Activated T-helper 9 cell treated with anti-CD3 and anti-CD28 coated beads, Interleukin-2, amount 50 U/mL, for 16 hours (primary cell): ENCODE measurements around the gene MARCHF4.
"Not testable (repeated sequence)": the region's sequence is repeated elsewhere in the genome, so short reads cannot be mapped to it uniquely, and the experiment has no call there.

ENCODE experiments used
- DNase-seq: peaks from one replicate; pipeline ENCODE4 v3.0.0-alpha.2; 2020; ENCODE audit warnings: low read depth

The MARCHF4 gene

GRCh38 chr2:216392018-216392562, 19.8 kb upstream of the MARCHF4 start:
- DNase-seq: no peak

DNA sequence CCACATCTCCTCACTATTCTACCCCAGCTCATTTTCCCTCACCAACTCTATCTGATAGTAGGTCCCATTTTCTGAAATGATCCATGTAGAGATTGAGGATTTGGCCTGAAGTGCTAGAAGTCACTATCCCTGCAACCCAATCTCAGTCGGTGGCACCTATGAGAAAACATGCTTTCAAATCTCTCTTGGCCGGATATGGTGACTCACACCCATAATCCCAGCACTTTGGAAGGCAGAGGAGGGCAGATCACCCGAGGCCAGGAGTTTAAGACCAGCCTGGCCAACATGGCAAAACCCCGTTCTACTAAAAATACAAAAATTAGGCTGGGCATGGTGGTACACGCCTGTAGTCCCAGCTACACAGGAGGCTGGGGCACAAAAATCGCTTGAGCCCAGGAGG, 19.1 kb upstream of the MARCHF4 start:
- DNase-seq: no peak

DNA sequence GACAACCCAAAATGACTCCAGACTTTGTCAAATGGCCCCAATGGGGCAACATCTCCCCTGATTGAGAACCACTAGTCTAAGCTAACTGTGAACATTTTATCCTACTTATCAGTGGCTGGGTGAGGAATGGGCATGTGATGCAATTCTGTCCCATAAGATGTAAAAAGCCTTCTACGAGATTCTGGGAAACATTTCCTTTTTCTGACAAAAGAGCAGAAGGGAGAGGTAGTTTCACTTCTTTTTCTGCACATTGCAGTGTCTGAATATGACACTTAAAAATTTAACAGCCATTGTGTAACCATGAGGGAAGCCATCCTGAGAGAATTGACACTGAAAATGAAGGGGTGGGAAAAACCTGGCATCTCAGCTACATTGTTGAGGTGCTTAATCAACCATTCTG, 17.3 kb upstream of the MARCHF4 start:
- DNase-seq: no peak

- DNase-seq: no peak
Measured at GRCh38 chr2:216388046-216388884, 16.0 kb upstream of the MARCHF4 start.

GRCh38 chr2:216387262-216387661, 15.0 kb upstream of the MARCHF4 start:
- DNase-seq: no peak

DNA sequence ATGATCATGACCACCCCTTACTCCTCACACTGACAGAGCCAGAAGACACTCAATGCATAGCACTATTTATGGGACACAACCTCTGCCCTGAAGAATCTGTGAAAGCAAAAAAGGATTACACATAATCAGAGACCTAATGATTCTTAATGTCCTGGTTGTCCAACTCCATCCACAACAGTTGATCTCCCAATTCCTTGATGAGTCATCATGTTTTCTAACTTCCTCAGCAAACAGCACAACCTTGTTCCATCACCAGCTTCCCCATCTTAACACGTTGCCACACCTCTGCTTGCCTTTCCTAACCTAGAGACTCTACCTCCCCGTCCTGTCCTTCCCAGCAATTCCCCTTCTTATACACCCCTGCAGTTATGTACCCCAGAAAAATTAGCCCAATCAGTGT, 13.2 kb upstream of the MARCHF4 start:
- no peak for DNase-seq

DNA sequence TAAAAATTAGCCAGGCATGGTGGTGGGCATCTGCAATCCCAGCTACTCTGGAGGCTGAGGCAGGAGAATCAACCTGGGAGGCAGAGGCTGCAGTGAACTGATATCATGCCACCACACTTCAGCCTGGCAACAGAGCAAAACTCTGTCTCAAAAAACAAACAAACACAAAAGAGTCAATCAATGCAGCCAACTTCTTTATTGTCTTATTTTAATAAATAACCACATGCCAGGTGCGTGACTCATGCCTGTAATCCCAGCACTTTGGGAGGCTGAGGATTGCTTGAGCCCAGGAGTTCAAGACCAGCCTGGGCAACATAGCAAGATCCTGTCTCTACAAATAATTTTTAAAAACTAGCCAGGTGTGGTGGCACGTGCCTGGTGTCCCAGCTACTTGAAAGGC, 12.1 kb upstream of the MARCHF4 start:
- not testable (repeated sequence) for DNase-seq

DNA sequence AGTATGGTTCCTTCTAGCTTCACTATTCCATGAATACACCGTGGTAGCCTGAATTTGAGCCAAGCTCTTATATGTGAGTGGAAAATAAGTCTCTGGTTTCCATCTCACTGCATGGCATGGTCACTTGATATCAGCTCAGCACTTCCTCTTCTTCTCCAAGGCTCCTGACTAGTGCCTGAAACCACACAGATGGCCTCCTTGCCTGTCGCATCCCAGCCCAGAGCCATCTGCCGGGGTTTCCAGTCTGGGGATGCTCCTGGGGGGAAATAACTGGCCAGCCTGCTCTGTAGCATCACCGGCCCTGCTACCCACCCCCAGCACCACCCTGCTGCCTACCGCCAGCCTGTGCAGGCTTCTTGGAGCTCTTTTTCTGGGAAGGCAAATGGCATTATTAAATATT, 7.7 kb upstream of the MARCHF4 start:
- no peak for DNase-seq

DNA sequence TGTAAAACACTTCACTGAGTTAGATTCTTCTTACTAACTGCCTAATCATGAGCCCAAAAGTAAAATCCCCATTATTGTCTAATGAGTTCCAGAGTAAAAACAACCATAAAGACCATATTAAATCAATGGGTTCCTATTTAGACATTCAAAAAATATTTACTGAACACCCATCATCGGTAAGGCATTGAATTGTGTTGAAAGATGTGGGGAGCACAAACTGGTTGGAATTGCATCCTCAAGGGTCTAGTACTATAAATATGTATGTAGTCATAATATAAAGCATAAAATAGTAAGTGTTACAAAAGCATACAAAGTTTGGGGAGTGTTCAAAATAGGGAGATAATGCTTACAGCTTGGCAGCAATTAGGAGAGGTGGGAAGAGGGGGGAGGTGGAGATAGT, 3.0 kb upstream of the MARCHF4 start:
- DNase-seq: no peak

GRCh38 chr2:216373896-216374295, 1.6 kb upstream of the MARCHF4 start:
- DNase-seq: no peak

DNA sequence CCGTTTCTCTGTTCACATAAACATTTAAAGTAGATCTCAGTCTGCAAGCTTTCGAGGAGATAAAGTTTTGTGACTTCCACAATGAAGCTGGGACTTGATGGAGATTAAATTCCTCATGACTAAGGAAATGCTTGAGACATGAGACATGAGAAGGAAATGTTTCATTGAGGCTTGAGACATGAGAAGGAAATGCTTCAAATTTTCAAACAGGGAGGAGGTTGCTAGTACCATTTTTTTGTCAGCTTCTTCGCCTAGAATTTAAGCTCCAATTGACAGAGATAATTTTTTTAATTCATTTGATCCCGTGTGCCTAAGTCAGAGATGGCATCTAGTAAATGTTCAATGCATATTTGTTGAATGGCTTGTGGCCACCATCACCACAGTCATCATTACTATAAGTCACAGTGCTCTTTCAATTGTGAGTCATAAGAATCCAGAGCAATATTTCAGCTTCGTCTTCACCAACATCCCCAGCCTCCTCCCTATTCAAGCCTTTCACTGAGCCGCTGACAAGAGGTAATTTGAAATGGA, 543 bp upstream of the MARCHF4 start:
- no peak for DNase-seq

DNA sequence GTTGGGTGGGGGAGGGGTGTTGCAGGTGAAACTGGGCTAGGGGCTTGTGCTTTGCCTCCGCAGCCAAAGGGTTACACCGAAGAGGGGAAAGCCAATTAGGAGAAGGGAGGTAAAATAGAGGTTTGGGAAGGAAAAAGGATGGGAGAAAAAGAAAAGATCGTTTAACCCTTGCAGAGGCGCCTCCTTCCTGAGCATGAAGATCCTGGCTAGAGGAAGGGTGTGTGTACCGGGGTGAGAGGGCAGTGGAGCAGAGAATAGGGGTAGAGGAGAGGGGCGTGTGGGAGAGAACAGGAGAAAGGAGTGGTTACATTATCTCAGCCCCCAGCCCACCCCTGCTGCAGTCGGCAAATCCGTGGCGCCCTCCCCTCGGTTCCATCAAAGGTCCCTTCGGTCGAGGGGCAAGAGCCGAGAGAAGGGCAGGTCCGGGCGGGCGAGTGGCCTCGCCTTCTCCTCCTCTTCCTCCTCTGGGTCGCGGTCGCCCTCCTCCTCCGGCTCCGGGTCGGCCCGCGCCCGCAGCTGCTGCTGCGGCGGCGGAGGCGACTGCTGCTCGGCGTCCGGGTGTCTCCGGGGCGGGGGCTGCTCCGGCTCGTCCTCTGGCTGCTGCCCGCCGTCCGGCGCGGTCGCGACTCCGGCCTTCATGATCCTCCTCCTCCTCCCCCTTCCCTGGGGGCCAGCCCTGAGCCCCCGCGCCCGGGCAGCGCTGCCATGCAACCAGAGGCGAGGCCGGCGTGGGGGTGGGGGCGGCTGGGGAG, 1.1 kb downstream of the MARCHF4 start:
- DNase-seq: no peak

DNA sequence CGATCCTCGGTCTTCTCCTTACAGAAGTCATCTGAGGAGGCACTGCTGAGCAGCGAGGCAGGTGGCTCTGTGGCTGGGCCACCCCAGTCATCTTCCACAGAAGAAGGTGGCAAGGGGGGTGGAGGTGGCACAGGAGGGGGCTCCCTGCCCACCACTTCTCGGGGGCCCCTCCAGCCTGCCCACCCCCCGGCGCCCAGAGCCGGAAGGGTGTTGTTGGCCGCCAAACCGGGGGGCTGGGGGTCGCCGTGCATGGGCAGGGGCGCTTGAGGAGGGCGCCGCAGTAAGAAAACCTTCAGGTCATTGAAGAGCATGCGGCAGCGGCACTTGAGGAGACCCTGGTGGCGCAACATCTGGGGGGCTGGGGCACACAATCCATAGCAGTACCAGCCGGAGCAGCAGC, 2.5 kb downstream of the MARCHF4 start:
- no peak for DNase-seq

DNA sequence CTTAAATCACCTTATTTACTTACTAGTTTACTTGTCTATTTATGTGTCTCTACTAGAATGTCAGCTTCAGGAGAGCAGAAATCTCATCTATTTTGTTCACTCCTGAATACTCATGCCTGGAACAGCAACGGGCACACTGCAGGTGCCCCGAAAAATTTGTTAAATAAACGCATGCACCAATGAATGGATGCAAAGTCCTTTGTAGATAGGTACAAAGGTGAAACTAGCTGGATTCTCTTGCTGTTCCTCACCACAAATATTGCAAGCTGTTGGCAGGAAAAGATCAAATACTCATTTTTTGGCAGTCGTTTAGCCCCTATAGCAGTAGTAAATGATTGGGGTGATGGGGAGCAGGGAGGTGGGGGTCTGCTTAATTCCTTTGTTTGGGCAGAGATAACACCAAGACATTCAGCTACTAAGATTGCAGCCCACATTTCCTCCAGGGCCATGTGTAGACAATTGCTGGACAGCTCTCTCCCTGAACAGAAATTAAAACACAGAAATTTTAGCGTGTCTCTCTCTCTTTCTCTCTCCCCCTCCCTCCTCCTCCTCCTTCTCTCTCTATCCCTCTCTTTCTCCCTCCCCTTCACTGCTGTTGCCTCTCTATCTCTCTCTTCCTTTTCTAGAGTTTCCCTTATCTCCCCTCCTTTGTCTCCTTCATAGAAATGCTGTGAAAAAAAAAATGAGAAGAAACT, 5.4 kb downstream of the MARCHF4 start:
- DNase-seq: no peak

DNA sequence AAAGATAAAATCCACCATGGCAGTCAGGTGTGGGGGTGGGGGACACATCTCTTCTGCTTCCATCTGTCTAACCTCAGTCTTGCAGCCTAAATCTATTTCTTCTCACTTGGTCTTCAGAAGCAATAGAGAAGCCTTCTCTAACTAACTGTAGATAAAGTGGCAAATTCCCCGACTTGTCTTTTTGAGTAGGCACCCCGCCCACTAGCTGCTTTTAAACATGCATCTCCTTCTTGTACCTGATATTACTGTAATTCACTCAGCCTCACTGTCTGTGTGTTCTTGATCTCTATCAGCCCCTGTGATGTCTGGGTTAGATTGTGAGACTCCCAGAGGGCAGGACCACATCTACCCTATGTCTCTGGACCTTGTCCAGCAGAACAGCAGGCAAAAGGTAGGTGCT, 6.8 kb downstream of the MARCHF4 start:
- DNase-seq: no peak

DNA sequence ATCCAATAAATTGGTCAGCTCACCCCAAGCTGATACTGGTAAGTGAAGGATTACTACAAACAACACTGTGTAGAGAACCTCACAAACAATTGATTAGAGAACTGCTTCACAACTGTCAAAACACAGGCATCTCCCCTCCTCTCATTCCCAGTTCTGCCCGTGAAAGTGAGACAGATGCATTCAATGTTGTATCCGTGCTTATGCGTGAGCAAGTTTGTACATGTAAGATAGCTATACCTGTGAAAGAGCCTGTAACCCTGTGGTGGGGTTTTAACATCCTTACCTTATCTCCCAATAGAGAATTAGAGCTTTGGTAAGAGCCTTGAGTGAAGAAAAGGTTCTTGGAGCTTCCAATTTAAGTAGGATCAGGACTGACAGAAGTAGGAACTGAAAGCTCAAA, 9.1 kb downstream of the MARCHF4 start:
- no peak for DNase-seq

- no peak for DNase-seq
Measured at GRCh38 chr2:216362730-216363129, 9.6 kb downstream of the MARCHF4 start.

GRCh38 chr2:216355711-216356110, 16.6 kb downstream of the MARCHF4 start:
- DNase-seq: no peak

GRCh38 chr2:216354306-216354705, 18.0 kb downstream of the MARCHF4 start:
- no peak for DNase-seq

- DNase-seq: no peak
Measured at GRCh38 chr2:216352653-216353270, 19.5 kb downstream of the MARCHF4 start.

GRCh38 chr2:216351172-216351925, 20.9 kb downstream of the MARCHF4 start:
- DNase-seq: no peak
